Epithelial cell of prostate (primary cell): ENCODE data around the gene DUOX2.

Source experiments
- DNase-seq: peaks from one replicate; pipeline ENCODE4 v3.0.0-alpha.2; 2011; ENCODE audit warnings: low read depth, low spot score
- H3K27ac ChIP-seq: fragments of 450-650 bp; 2 replicates; pipeline ENCODE4 v1.5.1; 2017; ENCODE audit warnings: mild to moderate bottlenecking

DUOX2 gene

GRCh38 chr15:45121706-45122417 lies 7.9 kb upstream of the DUOX2 start:
- H3K27ac ChIP-seq: peak overlapping the region; percentile 53
- DNase-seq: peak; percentile 81

GRCh38 chr15:45121020-45121419 lies 7.0 kb upstream of the DUOX2 start:
- DNase-seq: no peak
- H3K27ac ChIP-seq: no peak overlapping the region

- DNase-seq: no peak
- H3K27ac ChIP-seq: no peak overlapping the region
Observed at GRCh38 chr15:45120081-45120972, 6.4 kb upstream of the DUOX2 start.

GRCh38 chr15:45118996-45119395 lies 5.0 kb upstream of the DUOX2 start:
- DNase-seq: no peak
- H3K27ac ChIP-seq: no peak overlapping the region

DNA sequence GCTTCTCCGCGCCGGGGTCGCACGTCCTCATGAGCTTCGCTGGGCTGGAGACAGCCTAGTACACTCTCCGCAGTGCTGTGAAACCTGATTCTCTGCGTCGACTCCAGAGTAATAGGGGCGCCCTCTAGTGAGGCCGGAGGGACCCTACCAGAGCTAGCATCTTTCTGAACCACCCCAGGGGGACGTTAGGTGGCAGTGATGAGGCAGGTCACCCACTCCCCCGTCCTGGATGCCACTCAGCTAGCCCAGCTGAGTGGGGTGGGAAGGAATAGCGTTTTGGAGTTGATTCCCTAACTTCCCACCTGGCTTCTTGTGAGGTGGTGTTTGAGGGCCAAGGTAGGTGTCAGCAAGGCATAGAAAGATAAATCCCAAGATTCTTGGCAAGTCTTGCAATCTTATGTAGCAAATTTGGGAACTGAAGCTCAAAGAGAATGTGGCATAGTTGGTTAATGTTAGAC lies 4.2 kb upstream of the DUOX2 start:
- DNase-seq: peak; percentile 24
- no peak overlapping the region for H3K27ac ChIP-seq

- no peak overlapping the region for H3K27ac ChIP-seq
Observed at GRCh38 chr15:45117308-45118130, 3.5 kb upstream of the DUOX2 start.

DNA sequence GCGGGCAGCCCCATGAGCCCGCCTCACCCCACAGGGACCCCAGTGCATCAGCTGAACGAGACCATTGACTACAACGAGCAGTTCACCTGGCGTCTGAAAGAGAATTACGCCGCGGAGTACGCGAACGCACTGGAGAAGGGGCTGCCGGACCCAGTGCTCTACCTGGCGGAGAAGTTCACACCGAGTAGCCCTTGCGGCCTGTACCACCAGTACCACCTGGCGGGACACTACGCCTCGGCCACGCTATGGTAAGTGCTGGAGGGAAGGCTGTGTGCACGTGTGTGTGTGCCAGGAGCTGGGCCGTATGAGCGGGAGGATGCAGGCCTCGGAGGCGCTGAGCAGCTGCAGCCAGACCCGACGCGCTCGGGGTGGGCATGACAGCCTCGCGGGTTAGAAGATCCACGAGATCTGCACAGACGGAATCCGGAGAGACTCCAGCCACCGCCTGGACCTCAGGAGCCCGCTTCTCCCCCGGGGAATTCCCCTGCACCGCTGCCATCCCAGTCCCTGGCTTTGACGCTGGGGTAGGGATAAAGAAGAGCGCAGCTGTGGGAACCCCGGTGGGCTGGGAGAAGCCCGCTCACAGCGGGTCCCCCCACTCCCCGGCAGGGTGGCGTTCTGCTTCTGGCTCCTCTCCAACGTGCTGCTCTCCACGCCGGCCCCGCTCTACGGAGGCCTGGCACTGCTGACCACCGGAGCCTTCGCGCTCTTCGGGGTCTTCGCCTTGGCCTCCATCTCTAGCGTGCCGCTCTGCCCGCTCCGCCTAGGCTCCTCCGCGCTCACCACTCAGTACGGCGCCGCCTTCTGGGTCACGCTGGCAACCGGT lies 2.7 kb upstream of the DUOX2 start:
- no peak overlapping the region for H3K27ac ChIP-seq
- DNase-seq: no peak

More at GRCh38 chr15:45117308-45118130, 3.5 kb upstream of the DUOX2 start:
- no peak for DNase-seq

- no peak for DNase-seq
- H3K27ac ChIP-seq: no peak overlapping the region
Observed at GRCh38 chr15:45116006-45116481, 2.1 kb upstream of the DUOX2 start.

- no peak overlapping the region for H3K27ac ChIP-seq
- no peak for DNase-seq
Observed at GRCh38 chr15:45115312-45115820, 1.4 kb upstream of the DUOX2 start.

DNA sequence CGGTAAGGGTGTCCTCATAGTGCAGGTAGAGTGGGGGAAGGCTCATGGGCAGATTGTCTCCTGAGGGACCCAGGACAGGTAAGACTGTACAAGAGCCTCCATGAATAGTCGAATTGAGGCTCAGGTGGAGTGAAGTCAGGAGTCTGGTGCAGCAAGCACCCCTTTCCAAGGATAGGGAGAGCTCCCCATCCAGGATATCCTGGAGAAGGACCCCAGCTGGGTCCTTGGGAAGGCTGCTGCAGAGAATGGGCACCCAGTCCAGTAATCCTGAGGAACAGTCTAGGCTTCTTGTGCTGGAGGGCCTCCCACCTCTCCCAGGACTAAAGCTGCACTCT lies 746 bp upstream of the DUOX2 start:
- no peak for DNase-seq
- H3K27ac ChIP-seq: no peak overlapping the region

DNA sequence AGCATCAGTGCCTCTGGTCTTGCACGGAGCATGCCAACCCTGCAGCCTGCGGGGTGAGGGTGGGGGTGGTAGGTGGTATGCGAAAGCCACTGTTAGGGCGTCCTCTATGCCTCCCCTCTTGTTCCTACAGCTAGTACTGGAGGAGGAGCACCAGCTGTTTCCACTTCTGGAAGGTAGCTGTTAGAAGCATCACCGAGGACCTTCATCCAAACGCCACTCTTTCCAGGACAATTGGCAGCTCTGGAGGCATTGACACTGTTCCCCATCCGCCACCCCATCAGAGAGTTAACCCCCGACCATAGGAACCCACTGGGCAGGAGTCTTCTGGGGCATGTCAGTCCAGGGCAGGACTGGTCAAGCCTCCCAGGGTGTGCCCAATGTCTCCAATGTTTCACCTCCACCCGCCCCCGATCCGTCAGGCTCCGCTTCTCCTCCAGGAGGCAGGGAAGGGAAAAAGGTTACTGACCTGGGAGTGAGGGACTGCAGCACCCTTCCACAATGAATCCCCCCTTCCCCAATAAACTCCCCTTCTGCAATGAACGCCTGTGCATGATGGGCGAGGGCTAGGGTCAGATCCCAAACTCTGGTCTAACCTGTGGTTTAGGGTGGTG lies 487 bp downstream of the DUOX2 start:
- H3K27ac ChIP-seq: no peak overlapping the region
- DNase-seq: no peak

DNA sequence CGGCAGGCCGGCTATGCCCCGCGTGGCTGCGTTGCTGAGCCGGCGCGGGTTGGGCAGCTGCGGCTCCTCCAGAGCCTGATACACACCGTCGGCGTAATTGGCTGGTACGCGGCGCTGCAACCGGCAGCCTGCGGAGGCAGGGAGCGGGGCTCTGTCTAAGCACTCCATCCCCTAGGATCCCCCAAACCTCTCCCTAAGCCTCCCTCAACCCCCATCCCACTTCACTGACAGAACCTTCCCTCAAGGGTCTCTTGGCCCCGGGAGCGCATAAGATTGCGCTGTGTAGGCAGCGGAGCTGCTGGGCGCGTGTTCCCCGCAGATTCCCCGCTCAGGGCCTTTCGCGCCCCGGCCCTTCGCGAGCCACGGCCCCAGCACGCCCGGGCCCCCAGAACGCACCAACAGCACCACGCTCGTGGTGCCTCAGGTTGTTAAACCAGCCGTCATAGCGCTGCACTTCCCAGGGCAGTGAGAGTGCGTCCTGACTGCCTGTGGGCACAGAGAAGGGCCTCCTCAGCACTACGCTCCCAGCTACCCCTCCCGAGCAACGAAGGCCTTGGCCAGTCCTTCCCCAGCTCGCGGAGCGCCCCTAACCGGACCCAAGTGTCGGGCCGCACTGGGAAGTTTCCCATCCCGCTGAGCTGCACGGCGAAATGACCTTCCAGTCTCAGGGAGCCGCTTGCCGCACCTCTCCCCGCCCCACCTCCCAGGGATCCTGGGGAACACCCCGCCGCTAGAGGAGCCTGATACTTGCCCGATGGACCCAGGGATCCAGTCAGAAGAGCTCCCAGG lies 1.2 kb downstream of the DUOX2 start:
- no peak overlapping the region for H3K27ac ChIP-seq
- no peak for DNase-seq

DNA sequence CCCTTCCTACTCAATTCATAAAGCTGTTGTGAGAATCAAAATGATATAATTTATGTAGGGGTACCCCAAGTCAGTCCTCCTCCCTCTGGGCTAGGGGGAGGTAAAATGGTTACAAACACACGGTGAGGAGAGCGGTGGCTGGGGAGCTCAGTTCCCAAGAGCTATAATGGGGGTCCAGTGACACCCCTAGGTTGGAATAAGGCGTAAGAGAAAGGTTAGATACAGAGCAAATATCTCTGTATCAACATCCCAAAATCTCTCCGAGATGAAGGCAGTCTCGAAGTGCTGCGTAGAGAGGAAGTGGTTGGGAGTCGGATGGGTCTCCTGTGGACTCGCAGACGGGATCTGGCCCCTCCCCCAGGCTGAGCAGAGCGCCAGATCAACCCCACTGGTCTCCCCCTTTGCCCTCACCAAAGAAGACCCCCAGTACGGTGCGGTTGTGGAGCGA lies 1.8 kb downstream of the DUOX2 start:
- no peak for DNase-seq
- H3K27ac ChIP-seq: no peak overlapping the region

DNA sequence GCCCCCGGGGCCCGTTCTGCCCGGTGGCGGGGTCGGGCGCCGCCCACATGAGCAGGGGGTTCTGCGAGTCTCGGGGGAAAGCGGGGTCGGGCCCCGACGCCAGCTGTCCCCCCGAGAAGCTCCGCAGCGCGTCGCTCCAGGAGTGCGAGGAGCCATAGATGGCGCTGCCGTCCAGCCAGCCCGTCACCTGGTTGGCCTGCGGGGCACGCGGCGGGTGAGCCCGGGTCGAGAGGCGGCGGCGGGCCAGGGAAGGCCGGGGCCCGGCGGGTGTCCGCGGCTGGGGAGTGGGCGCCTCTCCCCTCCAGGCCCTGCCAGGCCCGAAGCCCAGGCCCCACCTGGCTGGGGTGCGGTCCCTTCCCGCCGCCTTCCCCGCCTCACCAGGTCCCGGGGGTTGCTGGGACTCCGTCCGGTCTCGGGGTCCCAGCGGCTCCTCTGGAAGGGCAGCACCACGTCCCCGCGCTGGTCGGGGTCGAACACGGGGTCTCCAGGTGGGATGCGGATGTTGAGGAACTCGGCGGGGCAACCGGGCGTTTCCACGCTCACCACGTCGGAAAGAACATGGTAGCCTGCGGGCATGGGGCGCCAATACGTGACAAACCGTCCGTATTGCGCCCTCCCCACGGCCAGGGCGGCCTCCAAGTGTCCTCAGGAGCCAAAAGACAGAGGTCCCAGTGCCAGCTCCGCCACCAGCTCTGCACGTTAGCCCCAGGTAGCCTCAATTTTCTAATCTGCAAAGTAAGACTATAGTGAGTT lies 2.4 kb downstream of the DUOX2 start:
- DNase-seq: no peak
- no peak overlapping the region for H3K27ac ChIP-seq

- H3K27ac ChIP-seq: no peak overlapping the region
- DNase-seq: no peak
Observed at GRCh38 chr15:45110256-45110820, 3.6 kb downstream of the DUOX2 start.

DNA sequence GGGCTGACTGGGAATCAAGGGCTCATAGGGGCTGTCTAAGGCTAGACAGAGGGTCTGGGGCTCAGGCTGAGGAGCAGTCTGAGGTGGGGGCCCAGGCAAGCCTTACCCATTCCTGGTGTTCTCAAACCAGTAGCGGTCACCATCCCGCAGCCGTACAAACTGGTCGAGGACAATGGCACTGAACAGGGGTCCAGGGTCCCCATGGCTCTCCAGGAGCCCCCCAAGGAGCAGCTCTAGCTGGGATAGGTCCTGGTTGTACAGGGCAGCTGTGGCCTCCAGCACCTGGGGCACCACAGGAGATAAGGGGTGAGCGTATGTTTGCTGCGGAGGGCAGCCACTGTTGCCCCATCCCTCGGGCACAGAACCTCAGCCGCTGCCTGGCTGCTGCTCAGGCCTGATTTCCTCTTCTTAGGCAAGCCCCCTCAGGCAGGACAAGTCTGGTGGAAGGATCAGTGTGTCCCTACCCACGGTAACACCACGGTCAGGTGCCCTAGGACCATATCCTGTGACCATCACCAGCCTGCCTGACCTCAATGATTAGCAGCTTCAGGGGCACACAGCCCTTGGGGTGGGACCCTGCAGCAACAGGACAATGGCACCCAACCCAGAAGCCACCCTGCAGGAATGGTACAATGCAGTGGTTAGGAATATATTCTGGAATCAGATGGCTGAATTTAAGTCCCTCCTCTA lies 5.9 kb downstream of the DUOX2 start:
- DNase-seq: no peak
- no peak overlapping the region for H3K27ac ChIP-seq
